HEK293T (cell line): ENCODE measurements around the gene HIVEP3.

Experiments
- CTBP1 ChIP-seq: fragments of 450-650 bp; IDR thresholded peaks from 2 replicates; pipeline ENCODE4 v1.6.1; 2016; ENCODE audit warnings: borderline replicate concordance
- TARDBP ChIP-seq: fragments of 450-650 bp; IDR thresholded peaks from 2 replicates; pipeline ENCODE4 v1.6.1; 2016

DNA sequence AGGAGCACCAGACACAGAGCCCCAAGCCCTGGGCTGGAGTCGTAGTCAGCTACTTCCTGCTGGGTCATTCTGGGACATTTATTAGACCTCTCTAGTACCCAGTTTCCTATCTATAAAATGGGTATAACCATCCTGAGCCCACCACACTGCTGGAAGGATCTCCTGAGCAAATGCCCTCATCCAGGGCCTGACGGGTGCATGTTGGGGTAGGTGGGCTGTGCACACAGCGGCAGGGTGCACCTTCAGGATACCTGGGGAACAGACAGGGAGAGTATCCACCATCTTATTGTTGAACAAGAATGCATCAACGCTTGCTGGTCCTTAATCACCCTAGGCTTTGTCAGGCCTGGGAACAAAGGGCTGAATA, 191.0 kb downstream of the HIVEP3 start:
- no peak for TF ChIP-seq CTBP1
- TF ChIP-seq TARDBP, result no peak
